Endothelial cell of umbilical vein (primary cell): ENCODE data around the gene PRKAR1A. TPM values are rescaled to one million over a fixed set of nuclear protein-coding genes. Genes with fewer than 3 reads are reported as not detected.
"Not testable (repeated sequence)": the region's sequence is repeated elsewhere in the genome, so short reads cannot be mapped to it uniquely, and the experiment has no call there.

Experiments used
- BruUV-seq: library from RNA; stranded (reverse); fragments of 400-500 nt; replicated peaks from 2 replicates; lab custom pipeline; 2021; lab: Mats Ljungman, UMichigan
- CTCF ChIA-PET: fragments of 300-600, 350-600 bp; sonication (Branson Sonifier 250); formaldehyde crosslinking; loops from one replicate; lab custom pipeline; 2021; ENCODE audit warnings: antibody characterized with exemption, inconsistent platforms; lab: Charles Lee
- POLR2A ChIA-PET: fragments of 300-600, 350-600 bp; sonication (Branson Sonifier 250); formaldehyde crosslinking; loops from one replicate; lab custom pipeline; 2021; ENCODE audit warnings: antibody characterized with exemption, inconsistent platforms; lab: Charles Lee
- DNase-seq: peaks from one replicate; pipeline ENCODE4 v3.0.0-alpha.2; 2011; ENCODE audit warnings: low read depth, low spot score
- FAIRE-seq: peaks from 2 replicates; lab custom pipeline; 2011; peaks lifted over from hg19 to GRCh38; lab: Jason Lieb, UNC
- H2AFZ ChIP-seq: 2 replicates; pipeline ENCODE4 v1.6.0; 2012; ENCODE audit warnings: low read depth, low read length, control low read depth, inconsistent platforms
- H3K27ac ChIP-seq: 2 replicates; pipeline ENCODE4 v1.5.1; 2011; ENCODE audit warnings: low read depth, mild to moderate bottlenecking, control low read depth, low read length, moderate library complexity; ENCODE audit not compliant: insufficient read depth
- H3K27me3 ChIP-seq, 2 experiments: 2 replicates each; pipeline versions ENCODE4 v1.6.0 to v1.6.1; 2011; ENCODE audit warnings: low read length in 2 of 2, mixed read lengths in 1 of 2; ENCODE audit not compliant: control insufficient read depth in 2 of 2, insufficient read depth in 2 of 2
- H3K36me3 ChIP-seq, 2 experiments: 2 replicates in 1 of 2; 3 replicates in 1 of 2; pipeline ENCODE4 v1.5.1; 2011; ENCODE audit warnings: low read length in 2 of 2, mild to moderate bottlenecking in 1 of 2, moderate library complexity in 1 of 2; ENCODE audit not compliant: control insufficient read depth in 2 of 2, insufficient read depth in 2 of 2; ENCODE audit errors: extremely low read depth in 1 of 2
- H3K4me1 ChIP-seq: 3 replicates; pipeline ENCODE4 v1.5.1; 2011; ENCODE audit warnings: mild to moderate bottlenecking, low read length; ENCODE audit not compliant: control insufficient read depth, insufficient read depth; ENCODE audit errors: extremely low read depth
- H3K4me2 ChIP-seq: 2 replicates; pipeline ENCODE4 v1.6.1; 2011; ENCODE audit warnings: low read length, control low read depth, mixed read lengths; ENCODE audit not compliant: insufficient read depth
- H3K4me3 ChIP-seq, 3 experiments: fragments of 200-600 bp in 1 of 3; sonication (generic), shearing (Covaris generic) in 1 of 3; replicated peaks in 1 of 3; 2 replicates each; pipeline ENCODE4 v1.5.1; 2011 to 2016; ENCODE audit warnings: control low read depth in 3 of 3, low read length in 3 of 3, mild to moderate bottlenecking in 2 of 3, inconsistent platforms in 1 of 3, low read depth in 1 of 3, moderate library complexity in 1 of 3; ENCODE audit not compliant: insufficient read depth in 1 of 3
- H3K79me2 ChIP-seq: 2 replicates; pipeline ENCODE4 v1.6.0; 2012; ENCODE audit warnings: low read length, inconsistent platforms; ENCODE audit not compliant: control insufficient read depth, insufficient read depth
- H3K9ac ChIP-seq: replicated peaks from 2 replicates; pipeline ENCODE3; 2011; ENCODE audit warnings: low read length, control low read depth; ENCODE audit not compliant: insufficient read depth; ENCODE audit errors: extremely low read depth
- H3K9me1 ChIP-seq: replicated peaks from 3 replicates; pipeline ENCODE4 v1.6.0; 2011; ENCODE audit warnings: mild to moderate bottlenecking, low read length; ENCODE audit not compliant: control insufficient read depth, insufficient read depth; ENCODE audit errors: extremely low read depth
- H3K9me3 ChIP-seq: replicated peaks from 2 replicates; pipeline ENCODE4 v1.5.1; 2012; ENCODE audit warnings: low read length, inconsistent platforms; ENCODE audit not compliant: control insufficient read depth, insufficient read depth
- H4K20me1 ChIP-seq: replicated peaks from 2 replicates; pipeline ENCODE3; 2011; ENCODE audit warnings: mild to moderate bottlenecking, low read length; ENCODE audit not compliant: control insufficient read depth, insufficient read depth; ENCODE audit errors: extremely low read depth
- CTCF ChIP-seq, 2 donors: IDR thresholded peaks; 1 replicate in 1 of 2; 2 replicates in 1 of 2; pipeline ENCODE4 v1.5.1; 2011; ENCODE audit warnings: low read length in 2 of 2, mild to moderate bottlenecking in 2 of 2, moderate library complexity in 2 of 2, control low read depth in 1 of 2, inconsistent platforms in 1 of 2, low read depth in 1 of 2; ENCODE audit not compliant: insufficient read depth in 1 of 2; ENCODE audit errors: extremely low read depth in 1 of 2
- JUN ChIP-seq: IDR thresholded peaks from 2 replicates; pipeline ENCODE4 v1.6.1; 2011; ENCODE audit warnings: borderline replicate concordance, low read depth; ENCODE audit not compliant: insufficient read length, insufficient read depth
- dilution Hi-C: fragments of 300-500 bp; cut with MboI; formaldehyde crosslinking; loops from one replicate; pipeline ENCODE4 v1.15.0; 2019; ENCODE audit warnings: low sequenced_read_pairs; ENCODE audit not compliant: extremely low pct_ligation_motif_present
- intact Hi-C: fragments of 100-400 bp; cut with micrococcal nuclease; formaldehyde crosslinking; loops from one replicate; pipeline ENCODE4 v1.10.0; 2022
- polyA plus RNA-seq, 4 experiments: library from polyadenylated mRNA; depleted of rRNA in 3 of 4; stranded (reverse) in 3 of 4; unstranded in 1 of 4; fragments of >200 nt; gene quantifications; 2 replicates each; pipeline versions ENCODE4 v1.2.1 to v1.2.3, GENCODE V29; 2011 to 2012; ENCODE audit warnings: missing spikeins in 1 of 4
- total RNA-seq: library from RNA; stranded (reverse); gene quantifications from 2 replicates; pipeline ENCODE4 v1.2.3, GENCODE V29; 2021

Gene PRKAR1A
- total and polyA plus RNA-seq, 2 donors (not counting 3 experiments of a cell fraction or from before 2014, with no cell fraction given) = 92.0 to 257 TPM

- FAIRE-seq, H3K4me2 ChIP-seq, POLR2A ChIA-PET, CTCF ChIA-PET, H2AFZ ChIP-seq, H3K36me3 ChIP-seq, H3K9me1 ChIP-seq, H3K79me2 ChIP-seq, H3K27me3 ChIP-seq, H3K9ac ChIP-seq, BruUV-seq, dilution Hi-C loops, intact Hi-C loops, H3K9me3 ChIP-seq, H3K27ac ChIP-seq, H3K4me1 ChIP-seq, H3K4me3 ChIP-seq, DNase-seq, H4K20me1 ChIP-seq: not testable (repeated sequence)
These were observed 19.7 kb upstream of the PRKAR1A start for GRCh38 chr17:68492394-68493054.

DNA sequence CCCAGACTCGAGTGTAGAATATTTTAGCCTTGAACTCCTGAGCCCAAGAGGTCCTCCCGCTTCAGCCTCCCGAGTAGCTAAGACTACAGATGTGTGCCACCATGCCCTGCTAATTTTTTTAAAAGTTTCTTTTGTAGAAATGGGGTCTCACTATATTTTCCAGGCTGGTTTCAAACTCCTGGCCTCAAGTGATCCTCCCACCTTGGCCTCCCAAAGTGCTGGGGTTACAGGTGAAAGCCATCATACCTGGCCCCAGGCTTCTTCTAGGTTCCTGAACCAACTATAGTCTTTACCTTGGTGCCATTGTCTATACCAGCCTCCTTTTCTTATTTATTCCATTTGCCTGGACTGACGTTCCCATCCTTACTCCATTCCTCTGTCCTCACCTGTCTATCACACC is 17.1 kb upstream of the PRKAR1A start:
- no peaks in the 10 kb centered on the region for H3K9me3 ChIP-seq
- no peaks in the 10 kb centered on the region for H3K9me1 ChIP-seq
- H3K4me2 ChIP-seq = no peak overlapping the region
- intact Hi-C loops (no loop called here), dilution Hi-C loops (no loop called here)
- no peak overlapping the region for H2AFZ ChIP-seq
- no peaks in the 10 kb centered on the region for H3K79me2 ChIP-seq
- no TSS peak for BruUV-seq
- DNase-seq (no peak), FAIRE-seq (no peak)
- H3K27me3 ChIP-seq = peaks cover 3 to 12% of the 10 kb centered on the region in 2 experiments
- no peak for TF ChIP-seq CTCF (IDR thresholded peaks at IDR 0.05; ENCODE audit: extremely low read depth in 1 of 2, insufficient read depth in 1 of 2, low read depth in 1 of 2, low read length in 2 of 2)
- no peak for TF ChIP-seq JUN
- CTCF ChIA-PET = no interaction called here
- H4K20me1 ChIP-seq = no peaks in the 10 kb centered on the region
- no peak overlapping the region for H3K27ac ChIP-seq
- H3K9ac ChIP-seq = no peak overlapping the region
- no peaks in the 10 kb centered on the region for H3K4me1 ChIP-seq
- no peak overlapping the region for H3K4me3 ChIP-seq
- H3K36me3 ChIP-seq = no peaks in the 10 kb centered on the region
- POLR2A ChIA-PET = no interaction called here
